HuH-7.5 (cell line): ENCODE measurements around the gene TTLL5.

Experiments
- DNase-seq: peaks from one replicate; pipeline ENCODE4 v3.0.0; 2011; ENCODE audit warnings: low spot score

Gene TTLL5

GRCh38 chr14:75732888-75733287 is 71.8 kb downstream of the TTLL5 start:
- DNase-seq: no peak

- DNase-seq: no peak
Observed at GRCh38 chr14:75734854-75735253, 73.8 kb downstream of the TTLL5 start.

DNA sequence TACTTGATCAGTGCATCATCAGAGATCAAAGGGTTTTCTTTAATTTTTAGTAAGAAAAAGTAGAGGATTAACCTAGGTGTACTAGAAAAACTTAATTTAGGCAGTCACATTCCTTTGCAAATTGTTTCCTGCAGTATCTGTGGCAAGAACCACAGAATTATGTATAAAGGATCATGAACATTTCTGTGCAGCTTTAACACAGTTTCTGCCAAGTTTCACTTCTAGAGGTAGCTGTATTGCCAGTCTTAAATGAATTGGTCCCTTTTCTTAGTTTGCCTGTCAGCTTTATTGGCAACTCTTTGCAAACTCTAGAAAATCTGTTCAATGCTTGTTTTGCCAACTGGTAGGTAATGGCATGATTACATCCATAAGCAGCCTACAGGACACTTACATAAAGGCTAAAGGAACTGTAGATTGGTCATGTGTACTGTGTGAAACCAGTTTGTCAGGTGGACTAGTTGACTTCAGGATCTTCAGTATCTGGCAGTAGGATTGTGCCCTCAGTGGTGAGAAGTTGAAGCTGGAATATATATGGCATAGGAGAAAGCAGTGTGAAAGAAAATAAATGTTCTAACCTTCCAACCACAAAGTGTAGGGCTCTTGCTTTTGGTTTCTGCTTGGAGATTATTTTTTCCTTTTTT is 75.9 kb downstream of the TTLL5 start:
- no peak for DNase-seq

DNA sequence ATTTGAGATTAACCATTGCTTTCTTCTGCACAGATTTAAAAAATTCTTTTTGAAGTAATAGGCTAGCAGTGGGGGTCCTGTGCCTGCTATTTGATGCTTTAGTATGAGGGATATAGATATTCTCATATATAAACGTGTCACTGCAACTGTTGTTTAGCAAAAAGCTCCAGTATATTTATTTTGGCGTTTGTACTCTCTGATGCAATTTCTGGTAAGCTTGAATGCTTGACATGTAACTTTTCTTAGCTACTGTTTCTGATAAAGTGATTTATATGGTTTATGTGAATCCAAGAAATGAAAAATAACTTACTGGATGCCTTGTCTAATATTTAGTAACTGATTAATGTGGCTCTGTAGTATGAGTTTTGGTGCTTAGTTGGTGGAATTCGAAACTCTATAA is 77.1 kb downstream of the TTLL5 start:
- DNase-seq: no peak

DNA sequence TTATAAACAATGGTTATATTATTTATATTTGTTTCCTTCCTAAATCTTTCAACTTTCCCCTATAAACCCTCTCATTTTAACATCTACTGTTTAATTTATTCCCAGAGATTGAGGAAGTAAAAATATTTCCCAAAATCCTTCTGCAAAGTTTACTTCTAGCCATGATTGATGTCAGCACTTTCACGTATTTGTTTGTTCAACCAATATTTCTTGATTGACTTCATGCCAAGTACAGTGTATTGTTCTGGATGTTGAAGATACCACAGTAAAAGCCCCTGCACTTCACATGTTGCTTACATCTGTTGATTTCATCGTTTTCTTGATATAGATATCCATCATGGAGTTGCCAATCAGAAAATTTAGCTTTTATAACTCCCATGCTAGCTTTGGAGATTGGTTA is 81.8 kb downstream of the TTLL5 start:
- no peak for DNase-seq

DNA sequence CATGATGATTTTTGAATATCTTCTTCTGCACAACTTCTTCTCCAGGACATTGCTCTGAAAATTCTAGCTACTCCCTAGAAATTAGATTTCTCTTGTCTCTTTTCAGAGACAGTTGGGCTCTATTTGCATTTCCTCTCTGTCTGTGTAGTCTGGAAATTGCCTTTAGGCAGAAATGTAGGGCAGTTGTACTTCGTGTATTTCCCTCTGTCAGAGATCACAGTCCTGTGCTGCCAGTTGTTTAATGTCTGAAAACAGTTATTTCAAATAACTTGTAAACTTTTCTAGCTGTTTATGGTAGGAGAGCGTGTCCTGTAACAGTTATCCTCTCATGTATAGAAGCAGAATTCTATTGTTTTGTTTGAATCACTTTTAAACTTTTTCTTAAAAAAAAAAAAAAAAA is 86.9 kb downstream of the TTLL5 start:
- DNase-seq: no peak

- DNase-seq: no peak
Observed at GRCh38 chr14:75748336-75748735, 87.3 kb downstream of the TTLL5 start.

- no peak for DNase-seq
Observed at GRCh38 chr14:75751296-75751695, 90.2 kb downstream of the TTLL5 start.

- no peak for DNase-seq
Observed at GRCh38 chr14:75752086-75752485, 91.0 kb downstream of the TTLL5 start.

GRCh38 chr14:75752907-75753594 is 92.0 kb downstream of the TTLL5 start:
- DNase-seq: no peak

- no peak for DNase-seq
Observed at GRCh38 chr14:75753696-75754095, 92.7 kb downstream of the TTLL5 start.

DNA sequence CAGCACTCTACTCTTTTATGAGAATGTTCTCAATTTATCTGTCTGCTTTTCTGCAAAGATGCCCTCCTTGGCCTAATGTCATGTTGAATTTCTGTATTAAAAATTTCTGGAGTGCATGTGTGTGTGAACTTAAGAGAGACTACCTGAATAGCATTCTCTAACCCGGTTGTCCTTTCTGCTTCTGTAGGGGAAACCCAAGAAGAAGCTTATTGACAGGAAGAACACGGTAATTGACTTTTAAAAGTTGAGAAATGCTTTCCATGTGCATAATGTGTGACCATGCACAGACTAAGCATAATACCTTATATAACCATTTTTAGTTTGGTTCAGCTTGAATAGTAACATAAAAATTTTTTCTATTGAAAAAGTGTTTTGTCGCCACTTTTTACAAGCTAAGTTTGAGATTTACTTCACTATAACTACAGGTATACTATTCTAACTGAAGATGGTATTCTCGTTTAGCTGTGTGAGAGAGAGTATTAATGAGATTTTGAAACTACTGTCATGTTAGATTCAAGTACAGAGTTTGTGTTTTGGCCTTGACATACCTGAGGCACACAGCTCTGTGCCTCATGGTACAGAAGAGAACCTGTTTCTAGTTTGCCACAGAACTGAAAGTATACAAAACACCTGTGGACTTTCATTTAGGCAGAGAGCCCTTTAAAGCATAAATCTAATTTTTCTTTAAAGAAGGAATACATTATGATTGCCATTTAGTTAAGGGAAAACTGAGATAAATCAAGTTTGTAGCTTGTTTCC is 96.8 kb downstream of the TTLL5 start:
- no peak for DNase-seq

DNA sequence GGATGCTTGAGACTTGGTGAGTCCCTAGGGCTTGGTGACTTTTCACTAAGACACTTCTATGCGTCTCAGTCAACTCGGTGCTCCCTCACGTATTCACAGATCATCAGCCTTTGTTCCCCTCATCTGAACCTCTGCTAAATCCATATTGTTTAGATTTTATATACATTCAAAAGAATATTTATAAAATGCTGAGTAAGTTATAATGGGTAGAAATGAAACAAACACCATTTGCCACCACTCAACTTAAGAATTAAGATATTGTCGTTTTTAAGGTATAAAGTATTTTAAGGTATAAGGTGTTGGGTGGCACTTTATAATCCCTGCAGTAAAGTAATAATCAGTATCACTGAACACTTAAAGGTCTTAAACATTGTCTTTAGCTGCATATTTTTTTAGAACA is 103.0 kb downstream of the TTLL5 start:
- no peak for DNase-seq

DNA sequence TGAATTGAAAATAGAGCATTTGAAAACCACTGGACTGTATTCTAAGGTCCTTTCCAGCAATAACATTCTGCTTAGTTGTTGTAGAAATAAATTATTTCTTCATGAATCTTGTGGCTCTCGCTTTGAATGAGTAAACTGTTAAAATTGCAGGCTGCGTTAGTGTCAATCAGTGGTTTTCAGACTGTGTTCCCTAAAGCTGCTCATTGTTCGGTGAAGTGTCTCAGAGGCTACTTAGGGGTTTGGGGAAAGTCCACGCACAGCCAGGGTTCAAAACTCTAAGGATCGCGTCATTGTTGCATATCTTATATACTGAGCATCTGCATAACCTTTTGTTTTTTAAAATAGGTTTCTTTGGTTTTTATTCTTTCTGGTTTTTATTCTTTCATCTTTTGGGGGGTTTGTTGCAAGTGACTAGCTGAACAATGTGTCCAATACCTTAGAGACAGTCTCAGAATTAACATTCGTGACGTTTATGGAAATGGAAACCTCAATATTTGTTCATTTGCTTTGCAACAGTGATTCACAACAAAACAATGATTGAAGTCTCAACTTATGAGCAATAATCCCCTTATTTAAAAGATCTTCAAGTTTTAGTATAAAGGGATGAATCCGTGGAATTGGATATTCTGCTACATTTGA is 108.1 kb downstream of the TTLL5 start:
- DNase-seq: no peak

DNA sequence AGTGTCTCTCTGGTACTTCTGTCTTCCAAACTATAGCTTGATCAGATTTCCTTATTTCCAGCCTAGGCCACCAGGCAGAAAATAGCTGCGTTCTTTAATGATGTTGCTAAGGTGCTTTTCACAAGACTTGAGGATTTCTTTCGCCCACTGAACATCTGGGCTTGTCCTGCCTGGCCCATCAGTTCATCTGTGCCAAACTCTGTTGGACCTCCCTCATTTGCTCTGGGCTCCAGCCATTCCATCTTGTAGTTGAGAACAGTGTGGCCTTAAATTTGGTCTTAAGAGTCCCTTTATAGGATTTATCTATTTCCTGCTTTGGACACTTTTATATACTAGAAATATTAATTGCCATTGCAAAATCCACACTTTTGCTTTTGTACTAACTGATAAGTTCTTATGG is 109.6 kb downstream of the TTLL5 start:
- no peak for DNase-seq

DNA sequence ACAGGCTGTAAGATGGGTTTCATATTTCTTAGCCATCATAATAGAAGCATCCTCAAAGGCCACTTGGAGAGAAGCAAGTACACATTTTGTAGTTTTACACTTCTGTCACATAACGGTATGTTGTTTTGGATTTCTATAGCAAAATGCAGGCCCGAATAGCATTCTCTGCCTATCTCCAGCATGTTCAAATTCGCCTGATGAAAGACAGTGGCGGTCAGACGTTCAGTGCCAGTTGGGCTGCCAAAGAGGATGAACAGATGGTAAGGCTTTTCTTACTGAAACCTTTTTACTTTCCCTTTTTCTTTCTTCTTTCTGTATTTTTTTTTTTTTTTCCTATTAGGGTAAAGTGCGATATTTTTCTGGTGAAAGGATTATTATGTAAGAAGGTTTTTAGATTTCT is 110.5 kb downstream of the TTLL5 start:
- no peak for DNase-seq

DNA sequence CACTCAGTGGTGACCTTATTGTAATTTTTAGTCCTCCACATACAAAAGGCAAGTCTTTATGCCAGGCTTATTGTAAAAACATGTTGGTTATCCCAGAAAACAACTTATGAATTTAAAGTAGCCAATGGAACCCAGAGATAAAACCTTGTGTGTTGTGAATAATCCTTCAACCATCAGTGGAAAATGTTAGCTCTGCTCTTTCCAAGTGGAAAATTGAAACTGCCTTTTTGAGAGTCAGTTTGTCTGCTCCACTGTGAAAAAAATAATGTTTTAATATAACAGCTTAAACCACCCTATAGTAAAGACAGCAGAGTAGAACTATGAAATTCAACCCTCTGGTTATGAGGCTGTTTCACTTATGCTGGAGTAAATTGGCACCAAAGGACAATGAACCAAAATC is 112.0 kb downstream of the TTLL5 start:
- no peak for DNase-seq

DNA sequence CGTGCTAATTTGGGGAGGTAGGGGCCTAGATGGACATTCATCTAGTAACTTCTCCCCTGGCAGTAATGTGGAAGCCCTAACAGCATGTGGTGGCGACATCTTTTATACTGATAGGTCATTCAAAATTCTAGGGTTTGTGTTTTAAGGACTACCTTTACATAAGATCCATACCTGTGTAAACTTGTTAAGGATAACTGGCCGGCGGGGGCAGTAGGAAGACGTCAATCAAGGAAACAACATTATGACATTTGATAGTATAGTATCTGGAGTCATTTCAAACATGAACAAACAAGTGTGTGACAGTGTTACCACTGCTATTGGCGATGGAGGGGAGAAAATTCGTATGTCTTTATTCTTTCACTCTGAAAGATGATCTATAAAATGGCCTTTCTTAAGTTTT is 120.0 kb downstream of the TTLL5 start:
- no peak for DNase-seq

DNA sequence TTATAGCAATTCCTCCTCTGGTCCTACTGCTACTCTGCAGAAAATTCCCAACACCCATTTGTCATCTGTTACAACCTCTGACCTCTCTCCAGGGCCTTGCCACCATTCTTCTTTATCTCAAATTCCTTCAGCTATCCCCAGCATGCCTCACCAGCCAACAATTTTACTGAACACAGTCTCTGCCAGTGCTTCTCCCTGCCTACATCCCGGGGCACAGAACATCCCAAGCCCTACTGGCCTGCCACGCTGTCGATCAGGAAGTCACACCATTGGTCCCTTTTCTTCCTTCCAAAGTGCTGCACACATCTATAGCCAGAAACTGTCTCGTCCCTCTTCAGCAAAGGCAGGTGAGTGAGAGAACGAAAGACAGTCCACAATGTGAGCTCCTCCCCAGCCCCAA is 122.1 kb downstream of the TTLL5 start:
- DNase-seq: no peak

DNA sequence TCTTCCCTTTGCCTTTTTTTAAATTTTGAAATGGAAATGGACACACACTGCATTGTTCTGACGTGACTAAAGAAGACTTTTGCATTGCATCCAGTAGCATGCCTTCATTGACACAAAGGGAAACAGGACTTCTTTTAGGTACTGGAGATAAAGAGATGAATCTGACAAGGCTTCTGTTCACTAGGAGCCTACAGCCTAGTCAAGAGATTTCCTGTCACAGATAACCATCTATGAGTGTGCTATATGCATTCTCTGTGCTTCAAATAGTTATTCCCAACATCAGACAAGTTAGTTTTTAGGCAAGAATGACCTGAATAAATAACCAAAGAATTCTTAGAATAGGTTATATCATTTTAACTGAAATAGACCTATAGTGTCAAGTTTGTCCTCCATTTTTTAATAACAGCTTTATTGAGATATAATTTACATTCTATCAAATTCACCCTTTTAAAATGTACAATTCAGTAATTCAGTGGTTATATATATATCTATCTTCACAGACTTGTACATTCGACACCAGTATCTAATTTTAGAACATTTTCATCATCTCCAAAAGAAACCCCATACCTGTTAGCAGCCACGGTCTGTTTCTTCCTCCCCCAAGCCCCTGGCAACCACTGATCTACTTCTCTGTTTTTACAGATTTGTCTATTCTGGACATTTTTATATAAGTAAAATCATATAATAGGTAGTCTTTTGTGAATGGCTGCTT is 122.7 kb downstream of the TTLL5 start:
- no peak for DNase-seq

GRCh38 chr14:75784314-75784686 is 123.3 kb downstream of the TTLL5 start:
- DNase-seq: no peak

GRCh38 chr14:75793806-75794205 is 132.8 kb downstream of the TTLL5 start:
- DNase-seq: no peak
